Adrenal gland (tissue), 5 donors: ENCODE measurements around the gene CNTNAP1.

Experiments
- POLR2A ChIP-seq, 2 donors: fragments of 450-650 bp; IDR thresholded peaks; one replicate each; pipeline ENCODE4 v1.6.1; 2017; ENCODE audit warnings: antibody characterized with exemption in 2 of 2, mild to moderate bottlenecking in 2 of 2, moderate library complexity in 1 of 2
- TF ChIP-seq, protein P1 (sequence below), 6 experiments: fragments of 450-650 bp in 4 of 6; fragments of 200-600 bp in 2 of 6; sonication (generic) in 1 of 6; IDR thresholded peaks; 1 replicate in 5 of 6; 2 replicates in 1 of 6; pipeline versions ENCODE4 v1.5.1 to v1.8.0; 2016 to 2021; ENCODE audit warnings: antibody characterized with exemption in 6 of 6, mild to moderate bottlenecking in 2 of 6, moderate library complexity in 1 of 6
- donor health status: DM: no; HTN: no; CAD: no.

DNA sequence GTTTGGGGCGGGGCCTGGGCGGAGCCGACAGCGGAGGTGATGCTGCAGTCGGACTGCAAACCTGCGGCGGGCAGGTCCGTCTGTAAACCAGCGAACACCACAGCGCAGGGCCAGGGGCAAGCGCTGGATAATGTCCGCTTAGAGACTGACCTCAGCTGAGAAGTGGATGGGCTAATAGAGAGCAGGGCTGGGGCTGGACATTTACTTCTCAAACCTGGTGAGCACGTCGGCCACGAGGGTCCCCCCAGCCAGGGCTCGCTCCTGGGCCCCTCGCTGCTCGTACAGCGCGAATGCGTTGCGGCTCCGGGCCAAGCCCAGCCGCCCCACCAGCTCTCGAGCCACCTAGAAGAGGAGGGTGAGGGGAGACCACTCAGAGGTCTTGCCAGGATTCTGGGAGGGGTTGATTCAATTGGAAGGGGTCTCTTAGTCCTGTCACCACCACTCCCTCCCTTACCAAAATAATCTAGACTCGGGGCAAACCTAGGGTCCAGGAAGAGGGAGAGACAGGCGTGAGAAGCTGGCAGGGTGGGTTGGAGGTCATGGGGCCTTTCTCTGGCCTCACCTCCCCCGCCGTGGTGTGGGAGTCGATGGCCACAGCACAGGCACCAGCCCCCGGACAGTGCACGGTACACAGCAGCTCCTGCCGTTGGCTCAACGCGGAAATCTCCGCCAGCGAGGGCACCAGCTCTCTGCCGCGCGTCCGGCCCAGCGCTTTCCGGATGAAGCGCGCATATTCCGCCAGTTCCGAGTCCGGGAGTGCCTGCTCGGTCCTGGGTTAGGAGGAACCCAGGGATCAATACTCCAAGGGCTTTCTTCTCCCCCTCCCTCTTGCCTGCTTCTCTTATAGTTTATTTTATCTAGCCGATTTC is 11.3 kb upstream of the CNTNAP1 start:
- TF ChIP-seq, protein P1, sequence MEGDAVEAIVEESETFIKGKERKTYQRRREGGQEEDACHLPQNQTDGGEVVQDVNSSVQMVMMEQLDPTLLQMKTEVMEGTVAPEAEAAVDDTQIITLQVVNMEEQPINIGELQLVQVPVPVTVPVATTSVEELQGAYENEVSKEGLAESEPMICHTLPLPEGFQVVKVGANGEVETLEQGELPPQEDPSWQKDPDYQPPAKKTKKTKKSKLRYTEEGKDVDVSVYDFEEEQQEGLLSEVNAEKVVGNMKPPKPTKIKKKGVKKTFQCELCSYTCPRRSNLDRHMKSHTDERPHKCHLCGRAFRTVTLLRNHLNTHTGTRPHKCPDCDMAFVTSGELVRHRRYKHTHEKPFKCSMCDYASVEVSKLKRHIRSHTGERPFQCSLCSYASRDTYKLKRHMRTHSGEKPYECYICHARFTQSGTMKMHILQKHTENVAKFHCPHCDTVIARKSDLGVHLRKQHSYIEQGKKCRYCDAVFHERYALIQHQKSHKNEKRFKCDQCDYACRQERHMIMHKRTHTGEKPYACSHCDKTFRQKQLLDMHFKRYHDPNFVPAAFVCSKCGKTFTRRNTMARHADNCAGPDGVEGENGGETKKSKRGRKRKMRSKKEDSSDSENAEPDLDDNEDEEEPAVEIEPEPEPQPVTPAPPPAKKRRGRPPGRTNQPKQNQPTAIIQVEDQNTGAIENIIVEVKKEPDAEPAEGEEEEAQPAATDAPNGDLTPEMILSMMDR (IDR thresholded peaks at IDR 0.05): no peak
- TF ChIP-seq POLR2A (IDR thresholded peaks at IDR 0.05): no peak
